Mesendoderm (in vitro differentiated cells): ENCODE results near the gene SLC38A11.

Source experiments
- DNase-seq: peaks from one replicate; pipeline ENCODE4 v3.0.0; 2013
- H2AK5ac ChIP-seq: 2 replicates; pipeline ENCODE4 v1.6.1; 2013; ENCODE audit warnings: low read length, inconsistent platforms
- H2BK120ac ChIP-seq: 2 replicates; pipeline ENCODE4 v1.6.1; 2013; ENCODE audit warnings: low read depth, mild to moderate bottlenecking, low read length, moderate library complexity, mixed read lengths
- H2BK15ac ChIP-seq: replicated peaks from 2 replicates; pipeline ENCODE4 v1.6.1; 2013; ENCODE audit warnings: low read depth, mild to moderate bottlenecking, moderate library complexity
- H2BK5ac ChIP-seq: 2 replicates; pipeline ENCODE4 v1.6.1; 2013; ENCODE audit warnings: low read length, inconsistent platforms
- H3K18ac ChIP-seq: 2 replicates; pipeline ENCODE4 v1.6.1; 2013; ENCODE audit warnings: mild to moderate bottlenecking, low read length, mixed read lengths
- H3K23ac ChIP-seq: one replicate; pipeline ENCODE4 v1.6.1; 2013; ENCODE audit warnings: low read length
- H3K27ac ChIP-seq: 2 replicates; pipeline ENCODE4 v1.5.1; 2013; ENCODE audit warnings: low read depth, mild to moderate bottlenecking, inconsistent platforms, low read length, moderate library complexity
- H3K27me3 ChIP-seq: 2 replicates; pipeline ENCODE4 v1.6.1; 2013; ENCODE audit warnings: low read length, control low read depth, mild to moderate bottlenecking, inconsistent platforms; ENCODE audit not compliant: insufficient read depth, poor library complexity
- H3K36me3 ChIP-seq: 2 replicates; pipeline ENCODE4 v1.6.1; 2013; ENCODE audit warnings: low read length, inconsistent platforms; ENCODE audit not compliant: control insufficient read depth, insufficient read depth
- H3K4ac ChIP-seq: one replicate; pipeline ENCODE4 v1.6.1; 2013; ENCODE audit warnings: low read depth, mild to moderate bottlenecking, low read length, moderate library complexity
- H3K4me1 ChIP-seq: 2 replicates; pipeline ENCODE4 v1.6.1; 2013; ENCODE audit warnings: low read depth, low read length, inconsistent platforms; ENCODE audit not compliant: control insufficient read depth
- H3K4me2 ChIP-seq: 2 replicates; pipeline ENCODE4 v1.6.1; 2013; ENCODE audit warnings: low read length
- H3K4me3 ChIP-seq: 2 replicates; pipeline ENCODE4 v1.5.1; 2013; ENCODE audit warnings: mild to moderate bottlenecking, low read length
- H3K56ac ChIP-seq: one replicate; pipeline ENCODE4 v1.6.1; 2013; ENCODE audit warnings: low read length
- H3K79me1 ChIP-seq: 2 replicates; pipeline ENCODE4 v1.6.1; 2013; ENCODE audit warnings: low read length, inconsistent platforms
- H3K79me2 ChIP-seq: 2 replicates; pipeline ENCODE4 v1.6.1; 2013; ENCODE audit warnings: mild to moderate bottlenecking, low read length; ENCODE audit not compliant: control insufficient read depth, insufficient read depth
- H3K9ac ChIP-seq: 2 replicates; pipeline ENCODE4 v1.6.1; 2013; ENCODE audit warnings: low read length, inconsistent platforms
- H4K5ac ChIP-seq: one replicate; pipeline ENCODE4 v1.6.1; 2013; ENCODE audit warnings: low read length
- H4K8ac ChIP-seq: one replicate; pipeline ENCODE4 v1.6.1; 2013; ENCODE audit warnings: low read depth, mild to moderate bottlenecking, control low read depth, low read length, moderate library complexity
- WGBS: extraction: QIAGEN DNeasy Blood & Tissue Kit; methylation state at CpG from one replicate; pipeline ENCODE4 v1.1.7; 2013; ENCODE audit warnings: low lambda C conversion rate, missing lambda C conversion rate; ENCODE audit not compliant: insufficient coverage; ENCODE audit errors: extremely low coverage; 5-methylcytosine and 5-hydroxymethylcytosine counted together

The SLC38A11 gene

DNA sequence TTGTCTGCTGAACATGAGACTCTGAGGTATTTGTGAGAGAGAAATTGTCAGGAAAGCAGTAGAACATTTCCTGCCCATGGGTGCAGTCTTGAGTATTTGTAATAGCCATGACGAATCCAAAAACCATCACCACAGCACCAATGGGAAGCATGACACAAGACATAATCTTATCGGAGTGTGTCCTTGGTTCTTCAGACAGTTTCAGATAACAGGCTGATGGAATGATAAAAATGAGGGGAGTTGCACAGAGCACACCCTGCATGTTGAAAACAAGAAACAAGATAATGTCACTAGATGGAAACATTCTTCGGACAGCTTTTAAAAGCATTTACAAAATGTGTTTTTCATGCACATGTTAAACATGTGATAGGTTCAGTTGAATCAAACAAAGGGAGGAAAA is 56.9 kb downstream of the SLC38A11 start:
- H3K36me3 ChIP-seq = no peaks in the 10 kb centered on the region
- DNase-seq = no peak
- no CpG with 5 or more reads among the region's 3 CpGs for WGBS
- H2BK5ac ChIP-seq = no peak overlapping the region
- no peaks in the 10 kb centered on the region for H3K4me1 ChIP-seq
- H3K27ac ChIP-seq = no peak overlapping the region
- no peak overlapping the region for H2AK5ac ChIP-seq
- no peak overlapping the region for H4K5ac ChIP-seq
- no peaks in the 10 kb centered on the region for H3K79me2 ChIP-seq
- H2BK15ac ChIP-seq = no peak overlapping the region
- no peak overlapping the region for H3K4me3 ChIP-seq
- H3K56ac ChIP-seq = no peak overlapping the region
- no peak overlapping the region for H3K18ac ChIP-seq
- no peaks in the 10 kb centered on the region for H3K79me1 ChIP-seq
- no peaks in the 10 kb centered on the region for H3K27me3 ChIP-seq
- no peak overlapping the region for H3K4me2 ChIP-seq
- H3K4ac ChIP-seq = no peak overlapping the region
- no peak overlapping the region for H2BK120ac ChIP-seq
- H4K8ac ChIP-seq = no peak overlapping the region
- no peak overlapping the region for H3K23ac ChIP-seq
- no peak overlapping the region for H3K9ac ChIP-seq

DNA sequence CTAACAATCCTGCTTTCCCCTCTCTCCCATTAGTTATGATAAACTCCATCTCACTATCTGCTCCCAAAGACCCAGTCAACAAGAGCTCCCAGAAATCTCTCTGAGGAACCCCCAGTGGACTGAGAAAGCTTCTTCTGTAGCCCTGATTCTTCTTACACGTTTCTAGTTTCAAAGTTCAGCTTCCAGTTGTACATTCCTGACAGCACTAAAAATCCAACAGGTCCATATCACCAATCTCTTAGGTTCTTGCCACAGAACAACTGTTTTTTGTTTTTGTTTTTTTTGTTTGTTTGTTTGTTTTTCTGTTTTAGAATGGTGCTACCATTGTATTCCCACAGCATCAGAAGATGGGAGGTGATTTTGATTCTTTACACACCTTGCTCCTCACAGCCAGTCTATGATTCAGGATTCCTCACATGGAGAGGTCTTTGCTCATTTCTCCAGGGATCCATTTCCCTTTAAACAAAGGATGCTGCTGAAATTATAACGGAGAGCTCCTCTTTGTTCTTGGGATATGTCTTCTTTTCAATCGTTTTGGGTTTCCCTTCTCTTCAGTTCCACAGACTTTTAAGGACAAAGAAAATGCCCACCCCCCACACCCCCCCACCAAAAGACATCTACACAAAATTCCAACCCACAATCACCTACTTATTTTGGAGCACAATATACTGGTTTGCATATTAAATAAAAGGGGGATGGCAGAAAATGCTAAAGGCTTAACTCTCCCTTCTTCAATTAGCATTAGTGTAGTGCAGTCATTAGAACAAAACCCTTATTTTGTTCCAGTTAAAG is 57.7 kb downstream of the SLC38A11 start:
- H3K9ac ChIP-seq = no peak overlapping the region
- H2BK120ac ChIP-seq = no peak overlapping the region
- no peak overlapping the region for H3K4me3 ChIP-seq
- no peak overlapping the region for H2AK5ac ChIP-seq
- no peaks in the 10 kb centered on the region for H3K27me3 ChIP-seq
- no peak overlapping the region for H4K5ac ChIP-seq
- no peak overlapping the region for H3K56ac ChIP-seq
- no peak overlapping the region for H4K8ac ChIP-seq
- no peaks in the 10 kb centered on the region for H3K36me3 ChIP-seq
- peak overlapping the region; percentile 66 for H2BK15ac ChIP-seq
- no peaks in the 10 kb centered on the region for H3K79me2 ChIP-seq
- no peak overlapping the region for H3K4me2 ChIP-seq
- WGBS = no CpG with 5 or more reads among the region's 3 CpGs
- no peak overlapping the region for H3K4ac ChIP-seq
- no peak overlapping the region for H3K23ac ChIP-seq
- H3K79me1 ChIP-seq = no peaks in the 10 kb centered on the region
- no peak overlapping the region for H2BK5ac ChIP-seq
- peak overlapping the region; percentile 76 for H3K18ac ChIP-seq
- H3K27ac ChIP-seq = no peak overlapping the region
- no peak for DNase-seq
- H3K4me1 ChIP-seq = no peaks in the 10 kb centered on the region

DNA sequence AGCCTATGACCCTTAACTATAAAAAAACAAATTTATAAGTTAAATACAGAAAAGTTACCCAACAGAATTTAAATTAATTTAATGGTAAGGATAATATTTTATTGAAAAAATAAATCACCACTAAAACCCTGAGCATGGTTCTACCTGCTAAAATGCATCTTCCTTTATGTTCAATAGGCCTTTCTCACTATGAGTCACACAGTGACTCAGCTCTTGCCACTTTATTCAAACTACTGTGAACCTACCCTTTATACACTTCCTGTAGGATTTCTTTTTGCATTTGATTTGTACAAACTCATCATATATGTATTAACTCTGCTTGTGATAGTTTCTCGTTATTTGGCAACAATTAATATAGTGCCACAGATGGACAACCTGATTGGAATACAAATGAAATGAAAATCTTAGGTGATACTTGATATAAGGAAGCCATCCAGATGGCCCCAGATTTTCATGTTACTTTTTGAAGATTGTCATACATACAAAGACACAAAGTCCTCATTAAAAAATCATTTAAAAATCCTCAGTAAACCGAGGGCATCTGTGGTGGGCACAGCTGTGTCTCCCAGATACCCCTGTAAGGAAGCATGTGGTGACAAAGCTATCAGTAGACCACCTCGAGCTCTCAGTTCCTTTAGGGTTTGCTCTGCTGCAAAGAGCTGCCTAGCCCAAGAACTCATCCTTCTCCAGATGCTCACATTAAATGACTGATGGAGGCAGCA is 58.5 kb downstream of the SLC38A11 start:
- DNase-seq = peak; percentile 51
- Histone ChIP-seq H3K56ac (no peak overlapping the region), H3K79me2 (no peaks in the 10 kb centered on the region), H2AK5ac (no peak overlapping the region), H3K36me3 (no peaks in the 10 kb centered on the region), H3K4ac (no peak overlapping the region), H3K27me3 (no peaks in the 10 kb centered on the region), H3K18ac (no peak overlapping the region), H2BK15ac (no peak overlapping the region), H3K9ac (no peak overlapping the region), H2BK120ac (peak overlapping the region; percentile 61), H3K23ac (no peak overlapping the region), H4K8ac (no peak overlapping the region), H2BK5ac (no peak overlapping the region), H3K4me3 (no peak overlapping the region), H3K27ac (no peak overlapping the region), H3K4me2 (no peak overlapping the region), H4K5ac (no peak overlapping the region), H3K79me1 (no peaks in the 10 kb centered on the region), H3K4me1 (no peaks in the 10 kb centered on the region)
- no CpG with 5 or more reads among the region's 3 CpGs for WGBS

DNA sequence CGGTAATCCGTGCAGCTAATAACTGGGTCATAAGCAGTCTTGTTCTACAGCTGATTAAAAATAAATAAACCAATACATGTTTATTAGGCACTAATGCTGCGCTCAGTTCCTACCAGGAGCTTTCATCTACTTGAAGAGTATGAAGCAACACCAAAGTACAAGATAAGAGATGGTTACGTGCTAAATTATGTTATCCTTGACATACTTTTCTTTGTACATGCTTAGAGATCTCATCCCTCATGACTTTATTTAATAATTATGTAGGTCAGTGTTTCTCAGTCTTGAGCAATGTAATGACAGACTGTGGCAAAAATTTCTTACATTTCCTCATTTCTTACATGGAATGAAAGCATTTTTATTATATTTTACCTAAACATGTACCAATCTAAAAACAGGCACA is 59.1 kb downstream of the SLC38A11 start:
- H4K5ac ChIP-seq = no peak overlapping the region
- no peak overlapping the region for H3K4me3 ChIP-seq
- no peaks in the 10 kb centered on the region for H3K36me3 ChIP-seq
- H3K56ac ChIP-seq = no peak overlapping the region
- no peak overlapping the region for H2AK5ac ChIP-seq
- no peak overlapping the region for H3K4ac ChIP-seq
- no peaks in the 10 kb centered on the region for H3K27me3 ChIP-seq
- WGBS = no CpG with 5 or more reads among the region's 4 CpGs
- H2BK120ac ChIP-seq = no peak overlapping the region
- no peaks in the 10 kb centered on the region for H3K79me1 ChIP-seq
- no peak overlapping the region for H3K23ac ChIP-seq
- no peak overlapping the region for H2BK15ac ChIP-seq
- no peaks in the 10 kb centered on the region for H3K79me2 ChIP-seq
- no peak overlapping the region for H3K9ac ChIP-seq
- no peak overlapping the region for H3K4me2 ChIP-seq
- H3K27ac ChIP-seq = no peak overlapping the region
- no peak overlapping the region for H4K8ac ChIP-seq
- H3K4me1 ChIP-seq = no peaks in the 10 kb centered on the region
- H3K18ac ChIP-seq = no peak overlapping the region
- no peak overlapping the region for H2BK5ac ChIP-seq
- no peak for DNase-seq

DNA sequence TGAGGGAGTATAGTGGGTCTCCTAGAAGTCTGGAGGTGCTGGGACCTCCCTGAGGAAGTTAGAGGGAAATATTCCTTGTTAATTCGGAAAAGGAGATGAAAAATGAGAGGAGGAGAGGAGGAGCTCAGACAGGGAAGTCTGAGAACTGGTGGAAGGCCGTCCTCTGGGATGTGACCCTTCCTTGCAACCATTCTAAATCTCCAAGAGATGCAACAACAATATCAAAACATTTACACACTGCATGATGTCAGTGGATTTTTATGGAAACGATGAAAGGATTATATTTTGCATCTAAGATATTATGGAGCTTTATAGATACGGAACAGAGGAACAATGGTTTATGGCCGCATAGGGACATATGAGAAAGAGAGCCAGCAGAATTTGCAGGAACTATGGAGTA is 63.9 kb downstream of the SLC38A11 start:
- H3K27ac ChIP-seq = no peak overlapping the region
- H2BK120ac ChIP-seq = no peak overlapping the region
- H2AK5ac ChIP-seq = no peak overlapping the region
- H3K4me2 ChIP-seq = no peak overlapping the region
- no peak overlapping the region for H3K4ac ChIP-seq
- no peak overlapping the region for H3K23ac ChIP-seq
- H3K18ac ChIP-seq = no peak overlapping the region
- no peak overlapping the region for H2BK15ac ChIP-seq
- H3K9ac ChIP-seq = no peak overlapping the region
- H2BK5ac ChIP-seq = no peak overlapping the region
- no peak overlapping the region for H4K8ac ChIP-seq
- H3K79me2 ChIP-seq = no peaks in the 10 kb centered on the region
- H3K79me1 ChIP-seq = no peaks in the 10 kb centered on the region
- no peak overlapping the region for H3K56ac ChIP-seq
- no peaks in the 10 kb centered on the region for H3K4me1 ChIP-seq
- no peak overlapping the region for H4K5ac ChIP-seq
- H3K36me3 ChIP-seq = no peaks in the 10 kb centered on the region
- H3K27me3 ChIP-seq = no peaks in the 10 kb centered on the region
- no peak for DNase-seq
- H3K4me3 ChIP-seq = no peak overlapping the region
- 100% methylated on average over 1 of the region's 5 CpGs for WGBS
